Stimulated activated naive CD8-positive, alpha-beta T cell treated with anti-CD3 and anti-CD28 coated beads, Interleukin-15, Interleukin-2, amounts not matched to agents 100 ng/mL and 50 ng/mL, for 24 hours (primary cell): ENCODE data around the gene PRR33.

Experiments
- H3K27ac Mint-ChIP-seq: one replicate; pipeline ENCODE4 v1.8.0; 2021; ENCODE audit warnings: mild to moderate bottlenecking, mixed read lengths
- H3K27me3 Mint-ChIP-seq: one replicate; pipeline ENCODE4 v1.8.0; 2021; ENCODE audit warnings: mixed read lengths
- H3K36me3 Mint-ChIP-seq: one replicate; pipeline ENCODE4 v1.8.0; 2021; ENCODE audit warnings: low read depth, mixed read lengths
- H3K4me1 Mint-ChIP-seq: one replicate; pipeline ENCODE4 v1.8.0; 2021; ENCODE audit warnings: low read depth, mixed read lengths
- H3K4me3 Mint-ChIP-seq: one replicate; pipeline ENCODE4 v1.8.0; 2021; ENCODE audit warnings: mild to moderate bottlenecking, mixed read lengths
- H3K9me3 Mint-ChIP-seq: one replicate; pipeline ENCODE4 v1.8.0; 2021; ENCODE audit warnings: mixed read lengths

Gene PRR33

DNA sequence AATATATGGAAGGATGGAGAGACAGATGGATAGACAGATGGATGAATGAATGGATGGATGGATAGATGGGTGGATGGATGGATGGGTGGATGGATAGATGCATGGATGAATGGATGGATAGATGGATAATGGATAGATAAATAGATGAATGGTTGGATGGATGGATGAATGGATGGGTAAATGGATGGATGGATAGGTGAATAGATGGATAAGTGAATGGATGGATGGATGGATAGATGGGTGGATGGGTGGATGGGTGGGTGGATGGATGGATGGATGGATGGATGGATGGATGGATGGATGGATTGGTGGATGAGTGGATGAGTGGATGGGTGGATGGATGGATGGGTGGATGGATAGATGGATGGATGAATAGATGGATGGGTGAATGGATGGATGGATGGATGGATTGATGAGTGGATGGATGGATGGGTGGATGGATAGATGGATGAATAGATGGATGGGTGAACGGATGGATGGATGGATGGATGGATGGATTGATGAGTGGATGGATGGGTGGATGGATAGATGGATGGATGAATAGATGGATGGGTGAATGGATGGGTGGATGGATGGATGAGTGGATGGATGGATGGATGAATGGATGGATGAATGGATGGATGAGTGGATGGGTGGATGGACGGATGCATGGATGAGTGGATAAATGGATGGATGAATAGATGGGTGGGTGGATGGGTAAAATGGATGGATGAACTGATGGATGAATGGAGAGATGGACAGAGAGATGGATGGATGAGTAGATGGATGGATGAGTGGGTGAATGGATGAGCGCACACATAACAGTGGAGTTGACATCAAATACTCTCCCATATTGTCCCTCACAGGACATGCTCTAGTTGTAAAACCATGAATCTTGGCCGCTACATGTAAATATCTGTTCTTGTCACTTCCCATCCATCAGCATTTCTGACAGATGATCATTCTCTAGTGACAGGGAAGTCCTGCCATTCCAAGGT, 30.0 kb downstream of the PRR33 start:
- Mint-ChIP-seq H3K4me3 (no peak overlapping the region), H3K36me3 (peaks cover 3% of the 10 kb centered on the region), H3K27me3 (no peaks in the 10 kb centered on the region), H3K4me1 (peaks cover 22% of the 10 kb centered on the region), H3K9me3 (no peaks in the 10 kb centered on the region), H3K27ac (no peak overlapping the region)

DNA sequence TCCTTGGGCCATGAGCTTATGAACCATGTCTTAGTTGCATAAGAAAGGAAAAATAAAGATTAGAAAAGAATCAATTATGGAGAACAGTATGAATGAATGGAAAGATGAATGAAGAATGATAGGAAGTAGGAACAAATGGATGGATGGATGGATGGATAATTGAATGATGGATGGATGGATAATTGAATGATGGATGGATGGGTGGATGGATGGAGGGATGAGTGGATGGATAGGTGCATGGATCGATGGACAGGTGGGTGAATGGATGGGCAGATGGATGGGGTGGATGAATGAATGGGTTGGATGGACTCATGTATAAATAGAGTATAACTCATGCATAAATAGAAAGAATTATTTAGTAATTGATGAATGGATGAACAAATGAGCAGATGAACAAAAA, 31.6 kb downstream of the PRR33 start:
- Mint-ChIP-seq H3K9me3 (no peaks in the 10 kb centered on the region), H3K27me3 (no peaks in the 10 kb centered on the region), H3K4me3 (no peak overlapping the region), H3K4me1 (peaks cover 35% of the 10 kb centered on the region), H3K36me3 (peaks cover 3% of the 10 kb centered on the region), H3K27ac (no peak overlapping the region)

DNA sequence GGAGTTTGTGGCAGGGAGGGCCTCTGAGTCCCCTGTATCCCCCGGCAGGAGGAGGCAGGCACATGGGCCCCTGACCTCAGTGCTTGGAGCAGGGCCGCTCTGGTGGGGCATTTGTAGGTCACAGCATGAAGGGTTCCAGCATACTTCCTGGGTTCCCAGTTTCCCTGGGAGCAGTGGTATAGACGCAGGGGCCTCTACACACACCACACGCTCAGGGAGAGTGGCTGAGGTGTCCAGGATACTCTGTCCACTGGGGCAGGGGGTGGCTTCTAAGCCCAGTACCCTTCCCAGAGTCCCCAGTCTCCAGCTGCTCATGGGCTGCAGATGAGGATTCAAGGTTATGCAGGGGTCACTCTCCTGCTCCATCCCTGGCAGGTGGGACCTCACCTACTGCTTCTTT, 32.7 kb downstream of the PRR33 start:
- peaks cover 31% of the 10 kb centered on the region for H3K4me1 Mint-ChIP-seq
- H3K36me3 Mint-ChIP-seq, result peaks cover 3% of the 10 kb centered on the region
- no peaks in the 10 kb centered on the region for H3K9me3 Mint-ChIP-seq
- no peak overlapping the region for H3K27ac Mint-ChIP-seq
- no peak overlapping the region for H3K4me3 Mint-ChIP-seq
- no peaks in the 10 kb centered on the region for H3K27me3 Mint-ChIP-seq

DNA sequence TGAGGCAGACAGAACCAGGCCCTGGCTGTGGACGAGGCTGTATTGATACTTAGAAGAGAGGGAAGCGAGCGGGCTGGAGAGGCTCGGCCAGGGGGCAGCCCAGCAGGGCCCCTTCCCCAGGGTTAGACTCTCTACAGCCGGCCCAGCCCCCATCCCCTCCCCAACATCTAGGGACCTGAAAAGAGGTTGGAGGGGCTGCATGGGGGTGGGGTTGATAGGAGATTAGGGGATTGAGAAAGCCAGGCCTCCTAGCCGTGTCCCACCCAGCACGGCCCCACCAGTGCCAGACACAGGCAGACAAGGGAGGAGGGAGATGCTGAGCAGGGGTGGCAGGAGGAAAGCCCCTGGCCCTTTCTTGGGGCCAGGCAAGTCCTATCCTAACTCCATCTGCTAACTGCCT, 33.1 kb downstream of the PRR33 start:
- no peak overlapping the region for H3K27ac Mint-ChIP-seq
- peaks cover 3% of the 10 kb centered on the region for H3K36me3 Mint-ChIP-seq
- H3K9me3 Mint-ChIP-seq, result no peaks in the 10 kb centered on the region
- no peaks in the 10 kb centered on the region for H3K27me3 Mint-ChIP-seq
- no peak overlapping the region for H3K4me3 Mint-ChIP-seq
- H3K4me1 Mint-ChIP-seq, result peaks cover 32% of the 10 kb centered on the region

DNA sequence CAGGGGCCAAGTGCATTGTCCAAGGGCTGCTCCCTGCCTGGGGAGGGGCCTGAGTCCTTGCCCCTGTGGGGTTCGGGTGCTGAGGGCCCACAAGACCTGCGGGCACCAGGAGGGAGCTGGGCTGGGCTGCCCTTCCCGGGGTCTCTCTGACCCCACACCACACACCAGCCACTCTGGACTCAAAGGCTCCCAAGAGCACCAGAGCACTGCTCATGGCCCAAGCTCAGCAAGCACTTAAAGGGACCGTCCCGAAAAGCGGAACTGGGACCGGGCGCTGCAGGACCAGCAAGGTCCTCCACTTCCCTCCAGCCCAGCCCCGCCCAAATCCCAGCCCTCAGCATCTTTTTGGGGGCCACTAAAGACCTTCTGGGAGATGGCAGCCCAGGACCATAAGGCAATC, 33.5 kb downstream of the PRR33 start:
- Mint-ChIP-seq H3K9me3 (no peaks in the 10 kb centered on the region), H3K27me3 (no peaks in the 10 kb centered on the region), H3K4me1 (peaks cover 36% of the 10 kb centered on the region), H3K4me3 (no peak overlapping the region), H3K27ac (no peak overlapping the region), H3K36me3 (peaks cover 3% of the 10 kb centered on the region)

DNA sequence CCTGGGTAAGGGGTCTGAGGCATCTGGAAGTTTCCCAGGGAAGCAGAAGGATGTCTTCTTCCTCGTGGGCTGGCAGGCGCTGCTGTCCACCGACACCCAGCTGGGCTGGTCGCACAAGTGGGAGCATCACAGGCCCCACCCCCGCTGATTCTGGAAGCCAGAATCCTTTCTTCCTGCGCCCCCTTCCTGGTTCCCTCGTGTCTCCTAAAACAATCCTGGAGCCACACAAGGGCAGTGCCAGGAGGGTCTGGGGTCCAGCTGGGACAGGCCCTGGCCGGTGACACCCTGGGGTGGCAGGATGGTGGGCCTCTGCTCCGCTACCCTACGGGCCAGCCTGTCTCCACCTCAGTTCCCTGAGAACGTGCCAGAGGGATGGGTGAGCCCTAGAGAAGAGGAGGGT, 34.6 kb downstream of the PRR33 start:
- Mint-ChIP-seq H3K36me3 (peaks cover 7% of the 10 kb centered on the region), H3K27ac (no peak overlapping the region), H3K4me1 (peaks cover 47% of the 10 kb centered on the region), H3K9me3 (no peaks in the 10 kb centered on the region), H3K27me3 (no peaks in the 10 kb centered on the region), H3K4me3 (no peak overlapping the region)

DNA sequence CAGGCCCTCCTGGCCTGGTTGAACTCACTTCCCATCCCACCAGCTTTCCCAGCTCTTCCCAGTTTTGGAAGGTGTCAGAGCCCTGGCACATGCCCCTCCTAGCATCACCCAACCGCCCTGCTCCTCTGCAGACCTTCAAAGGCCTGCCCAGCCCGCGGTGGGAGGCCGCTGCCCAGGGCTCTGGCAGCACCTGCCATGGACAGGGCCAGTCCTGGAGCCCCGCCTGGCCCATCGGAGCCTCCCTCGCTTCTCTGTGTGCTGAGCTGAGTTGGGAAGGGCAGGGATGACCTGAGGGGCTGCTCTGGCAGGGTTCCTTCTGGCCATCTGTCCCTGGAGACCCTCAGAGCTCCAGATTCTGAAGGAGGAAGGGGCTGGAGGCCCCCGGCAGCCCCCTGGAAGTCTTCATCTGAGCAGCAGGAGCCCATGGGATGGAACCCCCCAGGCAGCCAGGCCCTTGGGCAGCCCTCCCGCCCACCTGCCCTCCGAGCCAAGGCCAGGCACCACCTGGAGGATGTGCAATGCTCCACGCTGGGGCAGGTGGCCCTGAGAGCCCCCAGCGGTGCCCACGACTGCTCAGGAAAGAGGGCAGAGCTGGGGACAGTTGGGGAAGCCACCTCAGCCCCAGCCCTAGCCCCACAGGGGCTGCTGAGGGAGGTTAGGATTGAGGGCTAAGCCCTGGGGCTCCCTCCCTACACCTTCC, 35.2 kb downstream of the PRR33 start:
- Mint-ChIP-seq H3K4me3 (peak overlapping the region; percentile 43), H3K36me3 (peaks cover 7% of the 10 kb centered on the region), H3K9me3 (no peaks in the 10 kb centered on the region), H3K4me1 (peaks cover 53% of the 10 kb centered on the region), H3K27ac (no peak overlapping the region), H3K27me3 (no peaks in the 10 kb centered on the region)

GRCh38 chr11:1855886-1856265, 35.8 kb downstream of the PRR33 start:
- no peaks in the 10 kb centered on the region for H3K27me3 Mint-ChIP-seq
- H3K4me3 Mint-ChIP-seq, result peak overlapping the region; percentile 43
- no peaks in the 10 kb centered on the region for H3K9me3 Mint-ChIP-seq
- peaks cover 7% of the 10 kb centered on the region for H3K36me3 Mint-ChIP-seq
- no peak overlapping the region for H3K27ac Mint-ChIP-seq
- H3K4me1 Mint-ChIP-seq, result peaks cover 59% of the 10 kb centered on the region

DNA sequence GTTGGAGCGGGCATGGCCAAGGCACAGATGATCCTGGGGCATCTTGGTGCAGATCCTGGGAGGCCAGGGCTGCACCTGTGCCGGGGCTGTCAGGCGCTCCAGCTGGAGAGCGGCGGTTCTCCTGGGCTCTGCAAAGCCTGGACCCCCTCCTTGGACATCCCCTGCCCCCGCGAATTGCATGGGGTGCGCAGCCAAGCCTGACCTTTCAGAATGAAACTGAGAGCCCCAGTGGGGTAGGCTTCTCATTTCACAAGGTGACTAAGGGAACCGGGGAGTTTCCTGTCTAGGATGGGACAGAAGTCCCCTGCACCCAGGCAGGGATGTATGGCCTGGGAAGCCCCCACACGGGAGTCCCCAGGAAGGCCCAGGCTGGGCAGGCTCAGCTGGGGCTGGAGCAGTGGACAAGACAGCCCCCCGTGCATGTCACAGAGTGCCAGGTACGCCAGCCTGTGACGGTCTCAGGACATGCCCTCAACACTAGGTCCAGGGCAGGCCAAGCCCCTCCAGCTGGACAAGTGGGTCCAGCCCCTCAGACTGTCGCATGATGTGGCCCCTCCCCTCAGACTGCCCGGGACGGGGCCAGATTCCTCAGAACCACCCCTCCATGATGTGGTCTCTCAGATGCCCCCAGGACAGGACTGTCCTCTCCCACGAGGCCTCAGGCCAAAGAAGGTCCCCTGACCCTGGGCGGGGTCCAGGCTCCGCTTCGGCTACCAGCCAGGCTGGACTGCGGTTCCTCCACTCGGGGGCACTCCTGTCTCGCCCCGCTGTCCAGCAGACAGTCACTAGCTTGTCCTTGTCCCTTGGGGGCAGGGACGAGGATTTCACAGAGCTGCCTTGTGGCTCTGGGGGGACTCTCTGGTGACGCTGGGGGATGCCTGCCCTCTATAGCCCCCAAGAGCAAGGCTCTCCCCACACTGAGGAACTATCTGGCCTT, 36.5 kb downstream of the PRR33 start:
- peaks cover 65% of the 10 kb centered on the region for H3K4me1 Mint-ChIP-seq
- H3K27ac Mint-ChIP-seq, result no peak overlapping the region
- H3K9me3 Mint-ChIP-seq, result no peaks in the 10 kb centered on the region
- no peaks in the 10 kb centered on the region for H3K27me3 Mint-ChIP-seq
- H3K4me3 Mint-ChIP-seq, result peak overlapping the region; percentile 93
- peaks cover 7% of the 10 kb centered on the region for H3K36me3 Mint-ChIP-seq

DNA sequence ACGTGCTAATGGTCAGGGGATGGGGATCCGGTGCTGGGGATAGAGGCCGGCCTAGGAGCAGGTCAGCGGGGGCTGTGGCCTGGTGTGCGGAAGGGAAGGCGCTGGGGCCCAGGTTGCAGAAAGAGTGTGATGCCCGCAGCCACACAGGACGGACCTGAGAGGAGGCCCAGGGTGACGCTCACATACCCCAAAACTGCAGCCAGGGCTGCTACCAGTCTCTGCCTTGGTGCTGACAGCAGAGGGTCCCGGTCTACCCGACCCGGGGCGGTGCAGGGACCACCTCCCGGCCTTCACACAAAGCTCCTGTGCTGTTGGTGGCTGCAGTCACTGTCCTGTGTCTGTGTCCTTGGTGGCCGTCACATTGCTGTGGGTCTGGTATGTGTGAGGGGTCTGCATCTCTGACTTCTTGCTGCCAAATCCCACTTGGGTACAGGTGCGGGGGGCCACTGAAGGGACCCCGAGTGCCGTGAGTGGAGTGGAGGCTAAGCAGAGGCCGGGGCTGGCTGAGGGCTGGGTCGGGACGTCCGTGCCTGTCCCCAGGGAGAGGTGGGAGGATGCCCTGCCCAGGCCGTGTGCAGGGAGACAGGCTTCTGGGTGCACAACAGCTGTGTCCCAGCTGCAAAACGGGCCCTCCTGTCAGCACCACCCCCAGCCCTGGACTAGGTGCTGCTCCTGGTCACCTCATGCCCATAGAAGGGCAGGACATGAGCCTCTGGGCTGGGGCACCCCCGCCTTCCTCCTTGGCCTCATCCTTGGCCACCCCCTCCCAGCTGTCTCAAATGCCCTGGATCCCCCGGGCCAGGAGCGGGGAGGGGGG, 37.4 kb downstream of the PRR33 start:
- no peaks in the 10 kb centered on the region for H3K9me3 Mint-ChIP-seq
- no peaks in the 10 kb centered on the region for H3K27me3 Mint-ChIP-seq
- peak overlapping the region; percentile 93 for H3K4me3 Mint-ChIP-seq
- H3K4me1 Mint-ChIP-seq, result peaks cover 74% of the 10 kb centered on the region
- H3K36me3 Mint-ChIP-seq, result peaks cover 6% of the 10 kb centered on the region
- peak overlapping the region; percentile 95 for H3K27ac Mint-ChIP-seq

- Mint-ChIP-seq H3K27me3 (no peaks in the 10 kb centered on the region), H3K9me3 (no peaks in the 10 kb centered on the region), H3K36me3 (peaks cover 4% of the 10 kb centered on the region), H3K4me1 (peaks cover 78% of the 10 kb centered on the region), H3K4me3 (peak overlapping the region; percentile 93), H3K27ac (peak overlapping the region; percentile 95)
Observed at GRCh38 chr11:1853376-1854131, 38.1 kb downstream of the PRR33 start.

DNA sequence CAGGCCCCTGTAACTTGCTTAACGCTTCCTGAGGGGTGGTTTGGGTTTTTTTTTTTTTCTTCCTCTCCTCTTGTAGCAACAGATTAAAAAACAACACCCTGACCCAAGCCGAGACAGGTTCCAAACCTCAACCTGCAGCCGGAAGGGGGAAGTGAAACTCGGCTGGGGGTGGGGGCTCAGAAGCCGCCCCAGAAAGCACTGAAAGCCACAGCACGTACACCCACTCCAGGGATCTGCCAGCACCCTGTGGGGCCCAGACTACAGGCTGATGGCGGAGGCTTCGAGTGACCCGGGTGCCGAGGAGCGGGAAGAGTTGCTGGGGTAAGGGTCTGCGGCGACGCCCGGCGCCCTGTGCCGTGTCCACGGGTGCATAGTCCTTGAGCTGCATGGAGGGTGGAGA, 38.8 kb downstream of the PRR33 start, which contains the start of gene LSP1:
Gene LSP1, plus strand, starts transcription at position 208 of the 400 bp plus-strand sequence. Its CDS starts 61 bp downstream, at position 269.
- Mint-ChIP-seq H3K27me3 (no peaks in the 10 kb centered on the region), H3K4me3 (peak within 1 kb of the TSS; percentile 93), H3K27ac (peak within 1 kb of the TSS; percentile 95), H3K9me3 (no peaks in the 10 kb centered on the region), H3K4me1 (peaks cover 71% of the 10 kb centered on the region), H3K36me3 (peaks cover 4% of the 10 kb centered on the region)

GRCh38 chr11:1852271-1852876, 39.3 kb downstream of the PRR33 start:
- H3K9me3 Mint-ChIP-seq, result no peaks in the 10 kb centered on the region
- peaks cover 73% of the 10 kb centered on the region for H3K4me1 Mint-ChIP-seq
- H3K4me3 Mint-ChIP-seq, result peak overlapping the region; percentile 93
- peaks cover 4% of the 10 kb centered on the region for H3K36me3 Mint-ChIP-seq
- peak overlapping the region; percentile 95 for H3K27ac Mint-ChIP-seq
- no peaks in the 10 kb centered on the region for H3K27me3 Mint-ChIP-seq
